Measurements from ENCODE around the gene PVALEF. TPM values are rescaled to one million over a fixed set of nuclear protein-coding genes. Genes with fewer than 3 reads are reported as not detected.

The PVALEF gene
- polyA plus RNA-seq, 1 of the 3 experiments (the other 2 are of a cell fraction): not detected

GRCh38 chr17:81143200-81143527 is 22.1 kb upstream of the PVALEF start (continued):
- TF ChIP-seq PBX3 (IDR thresholded peaks at IDR 0.05) (no peak), RXRA (IDR thresholded peaks at IDR 0.05; ENCODE audit: borderline replicate concordance, low read depth) (no peak), FOSL2 (IDR thresholded peaks at IDR 0.05; ENCODE audit: borderline replicate concordance, low read depth) (no peak)

- peaks cover 2% of the 10 kb centered on the region for H3F3A ChIP-seq (replicated peaks; ENCODE audit: insufficient read depth)
- no peak for DNase-seq
- H3K9me3 ChIP-seq: no peaks in the 10 kb centered on the region
- H3K4me1 ChIP-seq (ENCODE audit: control insufficient read depth in 1 of 2, insufficient read depth in 2 of 2, low read depth in 1 of 2, low read length in 1 of 2): peaks cover 0 to 3% of the 10 kb centered on the region in 2 experiments; a peak in 1 of 4 replicates
- H3K9me2 ChIP-seq: no peaks in the 10 kb centered on the region
- ChIA-PET CTCF (interaction anchor here (0.8 to 8.8 kb wide), 23 partner anchors 10 to 392 kb away, joined by 3 to 147 read pairs (median 11); partner anchors contain the start of genes AATK, NDUFAF8, PVALEF and TEPSIN), POLR2A (no interaction called here)
- H3K9ac ChIP-seq: no peak overlapping the region
- H3K79me2 ChIP-seq (ENCODE audit: insufficient read depth): no peaks in the 10 kb centered on the region
- no peak overlapping the region for H3K27ac ChIP-seq (ENCODE audit: low read depth in 2 of 2, low read length in 1 of 2)
- no peaks in the 10 kb centered on the region for H3K27me3 ChIP-seq (ENCODE audit: insufficient read depth)
- H4K20me1 ChIP-seq (ENCODE audit: insufficient read depth): no peaks in the 10 kb centered on the region
- TF ChIP-seq RFX5 (IDR thresholded peaks at IDR 0.05; ENCODE audit: low read length): no peak
- TF ChIP-seq FOXJ3 (CRISPR knock-in tag; IDR thresholded peaks at IDR 0.05): no peak
- no peak for TF ChIP-seq TEAD4 (IDR thresholded peaks at IDR 0.05; ENCODE audit: borderline replicate concordance, insufficient read depth)
- no peak for TF ChIP-seq RAD21 (IDR thresholded peaks at IDR 0.05; ENCODE audit: low read length)
- no peak for TF ChIP-seq EP300 (IDR thresholded peaks at IDR 0.05; ENCODE audit: borderline replicate concordance in 1 of 2, low read depth in 1 of 2, low read length in 1 of 2)
- no peak for TF ChIP-seq FOSL2 (IDR thresholded peaks at IDR 0.05; ENCODE audit: borderline replicate concordance, low read depth)
- TF ChIP-seq GABPA (IDR thresholded peaks at IDR 0.05; ENCODE audit: low read depth): no peak
- TF ChIP-seq POLR2AphosphoS5 (IDR thresholded peaks at IDR 0.05; ENCODE audit: low read depth, low read length): no peak
- no peak for TF ChIP-seq USF2 (IDR thresholded peaks at IDR 0.05; ENCODE audit: borderline replicate concordance, low read depth, low read length)
- no peak for TF ChIP-seq SIN3A (IDR thresholded peaks at IDR 0.05; ENCODE audit: borderline replicate concordance, low read depth, low read length)
- no peak for TF ChIP-seq SMC3 (IDR thresholded peaks at IDR 0.05; ENCODE audit: low read depth, low read length)
- TF ChIP-seq NFIC (IDR thresholded peaks at IDR 0.05; ENCODE audit: borderline replicate concordance): no peak
- no peak for TF ChIP-seq GATA2 (CRISPR knock-in tag; IDR thresholded peaks at IDR 0.05)
- no peak for TF ChIP-seq JUND (IDR thresholded peaks at IDR 0.05)
- no peaks in the 10 kb centered on the region for H3K36me3 ChIP-seq (replicated peaks in 1 of 2; ENCODE audit: control insufficient read depth in 1 of 2, insufficient read depth in 2 of 2, low read length in 1 of 2)
- no peak overlapping the region for H3K4me2 ChIP-seq
- no peak overlapping the region for H3K4me3 ChIP-seq (ENCODE audit: low read depth in 2 of 2, low read length in 1 of 2)
- H2AFZ ChIP-seq (ENCODE audit: low read depth): no peak overlapping the region
- 71% methylated on average over 9 of the region's 17 CpGs for WGBS (ENCODE audit: low lambda C conversion rate)
Measured at GRCh38 chr17:81143717-81144422, 21.4 kb upstream of the PVALEF start.
